ENCODE measurements around the gene NHLRC2. TPM values are rescaled to one million over a fixed set of nuclear protein-coding genes. Genes with fewer than 3 reads are reported as not detected.

The NHLRC2 gene
- total and polyA plus RNA-seq, 2 experiments from 2014 or later: 15.5 to 28.1 TPM

GRCh38 chr10:113927440-113927839, 73.0 kb downstream of the NHLRC2 start:
- Mint-ChIP-seq H3K36me3 (ENCODE audit: low read depth) (no peaks in the 10 kb centered on the region), H3K4me1 (peaks cover 5% of the 10 kb centered on the region; the same call in 2 of the 3 replicates), H3K9me3 (peaks cover 5% of the 10 kb centered on the region; the same call in 1 of the 3 replicates), H3K27ac (no peak overlapping the region), H3K27me3 (ENCODE audit: insufficient read depth, low read depth, poor library complexity) (no peaks in the 10 kb centered on the region), H3K4me3 (no peak overlapping the region)
- ATAC-seq: no peak
- Histone ChIP-seq H2AFZ (no peak overlapping the region), H3K27me3 (ENCODE audit: insufficient read depth) (no peaks in the 10 kb centered on the region), H3F3A (replicated peaks; ENCODE audit: low read depth) (no peaks in the 10 kb centered on the region), H3K27ac (ENCODE audit: low read depth) (no peak overlapping the region), H3K36me3 (ENCODE audit: insufficient read depth) (no peaks in the 10 kb centered on the region), H3K9me2 (ENCODE audit: insufficient read depth) (no peaks in the 10 kb centered on the region; the same call in 1 of the 2 replicates), H3K79me2 (replicated peaks; ENCODE audit: insufficient read depth) (no peaks in the 10 kb centered on the region), H3K4me1 (ENCODE audit: insufficient read depth) (no peaks in the 10 kb centered on the region), H4K20me1 (replicated peaks; ENCODE audit: insufficient read depth) (no peaks in the 10 kb centered on the region), H3K4me3 (no peak overlapping the region), H3K4me2 (no peak overlapping the region)
- no peak for DNase-seq (ENCODE audit: low spot score)
- TF ChIP-seq REST (IDR thresholded peaks at IDR 0.05; ENCODE audit: unreplicated experiment) (no peak), POLR2AphosphoS5 (IDR thresholded peaks at IDR 0.05; ENCODE audit: low read depth) (no peak), CTCF (conservative IDR thresholded peaks at IDR 0.05; ENCODE audit: low read depth in 2 of 2) (no peak), ZNF462 (CRISPR knock-in tag; IDR thresholded peaks at IDR 0.05) (no peak), JUNB (IDR thresholded peaks at IDR 0.05; ENCODE audit: unreplicated experiment) (no peak), NANOG (IDR thresholded peaks at IDR 0.05; ENCODE audit: borderline replicate concordance) (no peak), ETS1 (IDR thresholded peaks at IDR 0.05) (no peak), CREB1 (CRISPR knock-in tag; IDR thresholded peaks at IDR 0.05; ENCODE audit: low read depth) (no peak), ZNF331 (CRISPR knock-in tag; IDR thresholded peaks at IDR 0.05; ENCODE audit: low read depth) (no peak)

Data from GM23338 (cell line).